SW 1271 (cell line): ENCODE measurements around the gene CELF2.

Experiments
- DNase-seq, 2 experiments: peaks; one replicate each; lab custom pipeline; 2025; lab: John Stamatoyannopoulos, UW

Gene CELF2

DNA sequence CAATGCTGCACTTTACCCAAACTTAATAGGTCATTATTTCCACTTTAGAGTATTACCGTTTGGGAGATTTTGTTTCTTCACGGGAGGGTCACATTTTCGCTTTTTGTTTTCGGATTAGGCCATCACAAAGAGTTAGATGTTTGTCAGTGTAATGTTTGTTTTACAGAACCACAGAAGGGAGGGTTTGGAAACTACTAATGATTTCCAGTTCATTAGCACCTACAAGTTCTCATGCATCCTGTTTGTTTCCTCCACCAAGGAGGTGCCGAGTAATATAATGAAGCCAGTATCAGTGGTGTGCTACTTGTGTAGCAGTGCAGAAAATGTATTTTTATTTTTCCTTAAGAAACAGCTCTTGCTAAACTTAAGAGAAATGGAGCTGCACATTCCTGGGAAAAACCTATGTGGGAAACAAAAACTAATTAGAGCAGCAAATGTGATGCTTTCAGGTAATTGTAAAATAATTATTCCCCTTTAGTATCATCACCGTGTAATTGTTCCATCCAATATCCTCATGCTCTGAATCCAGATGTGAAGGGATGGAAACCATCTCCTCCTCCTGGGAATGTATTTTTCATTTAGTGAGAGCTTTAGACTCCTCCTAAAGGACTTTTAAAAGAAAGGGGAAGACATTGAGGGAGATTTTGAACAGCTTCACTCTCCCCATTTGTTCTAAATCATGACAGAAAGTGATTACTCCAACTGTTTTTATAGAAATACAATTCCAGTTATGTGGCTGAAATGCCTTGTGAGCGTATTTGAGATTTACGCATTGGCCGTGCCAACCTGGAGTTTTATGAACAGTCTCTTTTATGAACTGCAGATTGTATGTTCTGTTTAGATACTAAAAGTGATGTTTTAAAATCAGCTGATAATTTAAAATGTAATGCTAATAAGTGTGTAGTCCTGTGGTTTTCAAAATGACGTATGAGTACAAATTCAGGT lies 5.6 kb downstream of the CELF2 start:
- DNase-seq = no peak

DNA sequence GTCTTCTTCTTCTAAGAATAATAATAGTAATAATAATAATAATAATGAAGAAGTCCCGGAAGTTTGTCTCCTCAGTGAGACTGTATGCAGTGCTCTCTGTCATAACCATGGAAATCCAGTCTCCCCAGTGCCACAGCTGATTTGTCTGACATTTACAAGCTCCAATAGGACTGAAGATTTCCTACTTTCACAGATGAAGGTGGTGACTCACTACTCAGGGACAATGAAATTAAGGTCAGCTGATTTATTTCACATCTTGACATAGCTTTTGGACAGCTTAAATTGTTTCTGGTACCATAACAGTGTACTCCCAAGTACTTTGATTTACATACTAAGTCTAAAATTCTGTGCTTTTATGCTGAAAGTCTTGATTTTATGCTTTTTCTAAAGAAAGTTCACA lies 6.9 kb downstream of the CELF2 start:
- no peak for DNase-seq

DNA sequence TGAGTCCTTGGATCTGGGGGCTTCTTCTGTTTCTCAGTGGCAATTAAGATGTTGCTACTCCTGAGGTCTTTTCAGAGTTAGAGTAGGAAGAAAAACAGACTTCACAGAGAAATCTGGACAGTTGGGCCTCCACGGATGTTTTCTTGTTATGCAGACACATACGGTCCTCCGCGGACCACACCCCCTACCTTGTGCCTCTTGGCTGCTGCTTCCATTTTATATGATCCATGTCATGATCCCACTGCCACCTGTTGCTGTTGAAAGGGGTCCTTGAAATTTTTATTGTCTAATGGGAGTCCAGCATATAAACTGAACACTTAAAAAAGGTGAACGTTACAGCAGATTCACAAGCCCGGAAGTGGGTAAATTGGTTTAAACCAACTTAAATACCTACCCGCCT lies 8.3 kb downstream of the CELF2 start:
- no peak for DNase-seq

DNA sequence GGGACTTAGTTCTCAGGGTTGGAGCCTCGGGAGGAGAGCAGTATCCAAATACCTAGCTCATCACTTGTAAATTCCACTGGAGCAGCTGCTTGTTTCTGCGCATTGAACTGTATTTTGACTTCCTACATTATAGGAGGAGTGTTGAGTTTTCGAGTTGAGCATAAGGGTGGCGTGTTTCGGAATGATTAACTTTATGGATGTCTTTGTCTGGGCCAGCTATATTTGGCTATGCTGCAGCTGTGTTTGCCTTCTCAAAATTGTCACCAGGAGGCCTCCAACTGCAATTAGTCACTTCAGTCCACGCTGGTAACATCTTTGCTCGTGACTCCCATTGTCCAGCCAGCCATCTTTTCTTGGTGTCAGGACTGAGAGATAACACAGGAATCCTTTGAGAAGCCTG lies 9.1 kb downstream of the CELF2 start:
- no peak for DNase-seq

DNA sequence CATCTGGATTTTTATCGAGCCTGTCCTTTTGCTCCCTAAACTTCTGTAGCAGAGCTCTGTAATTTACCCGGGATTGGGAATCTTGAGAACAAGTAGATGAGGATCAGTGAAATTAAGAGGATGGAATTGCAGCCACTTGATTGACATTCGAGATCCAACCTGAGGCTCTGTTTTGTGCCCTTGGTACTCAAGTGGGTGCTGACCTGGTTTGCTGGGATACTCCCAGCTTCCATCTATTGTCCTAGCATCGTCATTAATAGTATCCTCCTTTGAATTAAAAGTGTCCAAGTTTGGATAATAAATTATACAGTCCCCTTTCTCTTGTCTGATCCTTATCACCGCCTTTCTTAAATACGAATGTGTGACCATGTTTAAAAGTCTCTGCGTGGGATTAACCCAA lies 17.1 kb downstream of the CELF2 start:
- no peak for DNase-seq

DNA sequence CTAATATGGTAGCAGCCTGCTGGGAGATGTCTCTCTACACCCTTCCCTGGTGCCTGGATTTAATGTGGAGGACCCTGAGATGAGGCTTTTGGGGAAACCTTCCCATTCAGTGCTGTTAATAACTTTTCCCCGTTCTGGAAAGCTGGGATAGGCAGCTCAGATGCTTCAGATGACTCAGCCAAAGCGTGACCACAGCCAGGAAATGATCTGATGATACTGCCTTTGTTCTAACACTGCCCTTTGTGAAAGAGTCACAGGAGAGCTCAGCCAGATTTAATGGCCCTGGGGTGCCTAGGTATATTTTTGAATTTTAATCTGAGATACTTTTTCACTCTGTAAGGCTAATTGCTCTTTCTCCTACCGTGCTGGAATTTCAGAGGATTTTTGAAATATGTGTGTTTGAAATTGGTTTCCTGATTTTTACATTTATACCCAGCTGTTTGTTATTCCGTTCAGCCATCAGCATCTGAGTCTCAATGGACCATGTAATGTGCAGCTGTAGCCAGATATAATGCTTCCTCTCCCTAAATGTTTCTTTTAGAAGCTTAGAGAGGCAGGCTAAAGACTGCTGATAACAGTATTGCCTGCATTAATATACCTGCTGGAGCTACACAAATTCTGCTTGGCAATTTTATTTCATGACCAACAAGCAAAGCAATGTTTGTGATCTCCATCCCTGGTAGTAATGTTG lies 17.8 kb downstream of the CELF2 start:
- DNase-seq = peak; percentile 7 to 61

DNA sequence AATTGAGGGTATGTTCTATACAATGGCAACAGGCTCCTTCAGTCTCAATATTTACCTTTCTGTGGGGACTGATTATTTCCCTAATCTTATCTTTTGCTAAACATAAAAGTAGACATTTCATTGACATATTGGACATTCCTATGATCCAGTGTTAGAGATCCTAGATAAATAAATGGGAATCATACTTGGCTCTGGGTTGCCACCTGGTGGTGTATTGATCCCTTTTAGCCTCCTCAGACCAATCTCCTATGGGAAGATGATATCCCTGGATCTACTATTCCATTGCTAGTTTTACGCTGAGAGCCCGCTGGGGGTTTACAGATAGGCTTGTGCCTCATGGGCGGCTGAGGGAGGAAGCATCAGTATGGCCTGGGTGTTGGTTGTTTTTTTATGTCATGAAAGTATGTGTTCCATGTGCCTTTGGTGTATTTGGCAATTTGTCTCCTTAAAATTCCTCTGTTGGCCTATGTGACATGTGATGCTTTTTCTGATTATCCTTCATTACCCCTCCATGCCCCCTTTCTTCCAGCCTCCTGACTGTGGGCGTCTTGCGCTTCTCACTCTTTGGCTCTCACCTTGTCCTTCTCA lies 18.8 kb downstream of the CELF2 start:
- peak in 1 of 2 experiments; percentile 49 for DNase-seq

DNA sequence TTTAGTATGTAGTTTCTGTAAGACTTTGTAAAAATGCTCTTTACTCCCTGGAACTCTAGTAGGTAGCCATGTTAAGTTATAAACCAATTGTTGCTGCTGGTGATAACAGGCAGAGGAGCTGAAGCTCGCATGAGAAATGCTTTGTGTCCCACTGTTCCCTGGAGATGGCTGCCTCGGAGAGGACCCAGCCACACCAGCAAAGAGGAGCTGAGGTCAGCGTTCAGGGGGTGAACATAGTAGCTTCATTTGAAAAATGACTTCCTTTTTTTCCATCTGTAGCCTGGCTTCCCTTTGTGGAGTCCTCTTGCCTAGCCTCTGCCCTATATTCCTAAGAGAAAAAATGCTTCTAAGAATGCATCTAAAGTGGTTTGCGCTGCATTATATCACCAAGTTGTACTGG lies 20.3 kb downstream of the CELF2 start:
- DNase-seq = no peak

DNA sequence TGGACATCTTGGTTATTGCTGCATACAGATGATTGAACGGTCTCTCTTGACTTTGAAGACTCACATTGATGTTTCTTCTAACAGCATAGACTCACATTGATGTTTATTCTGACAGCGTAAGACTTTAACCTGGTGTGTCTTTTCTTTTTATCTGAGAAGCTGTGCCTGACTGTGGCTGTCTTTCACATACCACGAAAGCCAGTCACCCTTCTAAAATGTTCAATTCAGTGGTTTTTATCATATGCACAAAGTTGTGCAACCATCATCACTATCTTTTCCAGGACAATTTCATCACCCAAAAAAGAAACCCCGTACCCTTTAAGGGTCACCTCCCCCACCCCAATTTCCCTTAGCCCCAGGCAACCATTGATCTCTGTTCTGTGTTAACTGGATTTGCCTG lies 24.7 kb downstream of the CELF2 start:
- DNase-seq = no peak

DNA sequence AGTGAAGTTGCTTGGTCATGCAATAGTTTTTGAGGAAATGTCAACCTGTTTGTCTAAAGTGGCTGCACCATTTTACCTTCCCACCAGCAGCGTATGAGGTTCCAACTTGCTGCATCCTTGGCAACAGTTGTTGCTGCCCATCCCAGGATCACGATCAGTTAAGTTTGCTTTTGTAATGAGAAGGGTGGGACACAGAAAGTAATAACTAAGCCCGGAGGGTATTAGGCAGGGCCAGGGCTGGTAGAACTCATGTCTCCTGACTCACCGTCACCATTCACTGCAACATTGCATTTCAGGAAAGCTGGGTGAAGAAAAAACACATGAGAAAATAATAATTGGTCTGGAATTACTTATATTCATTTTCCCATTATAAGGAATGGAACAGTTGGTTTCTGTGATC lies 25.4 kb downstream of the CELF2 start:
- DNase-seq = no peak

DNA sequence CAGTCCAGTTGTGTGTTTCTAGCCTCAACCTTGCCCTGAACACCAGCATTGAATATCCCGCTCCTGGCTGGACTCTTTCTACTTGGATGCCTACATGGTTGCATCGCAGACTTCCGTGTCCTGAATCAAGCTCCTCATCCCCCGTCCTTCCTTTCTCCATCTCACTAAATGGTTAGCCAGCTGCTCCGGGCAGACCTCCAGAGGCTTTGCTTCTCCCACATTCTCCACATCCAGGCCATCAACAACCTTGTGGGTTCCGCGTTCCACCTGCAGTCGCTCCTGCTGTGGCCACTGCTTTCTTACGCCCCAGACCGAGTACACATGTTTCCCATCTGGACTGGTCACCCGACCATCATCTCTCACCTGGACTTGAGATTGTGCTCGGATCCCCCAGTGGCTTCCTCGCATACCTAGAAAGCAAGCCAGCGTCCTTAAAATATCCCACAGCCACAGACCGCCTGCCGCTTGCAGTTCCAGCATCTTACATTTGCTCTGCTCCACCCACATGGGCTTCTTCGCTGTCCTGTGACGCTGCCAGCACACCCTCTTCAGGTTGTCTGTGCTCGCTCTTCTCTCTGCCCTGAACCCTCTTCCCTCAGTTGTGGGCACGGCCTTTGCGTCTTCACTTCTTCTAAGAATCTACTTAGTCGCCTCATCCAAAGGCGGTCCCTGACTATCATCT lies 25.9 kb downstream of the CELF2 start:
- DNase-seq = no peak

DNA sequence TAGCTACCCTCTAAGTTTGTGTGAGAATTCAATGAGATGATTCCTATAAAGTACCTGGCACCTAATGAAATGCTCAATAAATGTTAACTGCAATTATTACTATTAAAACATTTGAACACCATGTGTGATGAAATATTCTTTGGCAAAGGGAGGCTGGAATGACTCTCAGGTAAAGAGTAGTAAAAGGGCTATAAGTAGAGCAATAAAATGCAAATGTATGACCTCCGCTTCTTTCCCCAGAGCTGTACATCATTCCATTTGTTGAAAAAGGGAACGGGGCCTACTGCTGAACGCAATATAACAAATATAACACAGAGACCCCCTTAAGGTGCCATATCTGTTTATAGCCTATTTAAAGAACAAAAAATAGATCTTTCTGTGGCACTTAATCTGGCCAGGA lies 27.8 kb downstream of the CELF2 start:
- no peak for DNase-seq

DNA sequence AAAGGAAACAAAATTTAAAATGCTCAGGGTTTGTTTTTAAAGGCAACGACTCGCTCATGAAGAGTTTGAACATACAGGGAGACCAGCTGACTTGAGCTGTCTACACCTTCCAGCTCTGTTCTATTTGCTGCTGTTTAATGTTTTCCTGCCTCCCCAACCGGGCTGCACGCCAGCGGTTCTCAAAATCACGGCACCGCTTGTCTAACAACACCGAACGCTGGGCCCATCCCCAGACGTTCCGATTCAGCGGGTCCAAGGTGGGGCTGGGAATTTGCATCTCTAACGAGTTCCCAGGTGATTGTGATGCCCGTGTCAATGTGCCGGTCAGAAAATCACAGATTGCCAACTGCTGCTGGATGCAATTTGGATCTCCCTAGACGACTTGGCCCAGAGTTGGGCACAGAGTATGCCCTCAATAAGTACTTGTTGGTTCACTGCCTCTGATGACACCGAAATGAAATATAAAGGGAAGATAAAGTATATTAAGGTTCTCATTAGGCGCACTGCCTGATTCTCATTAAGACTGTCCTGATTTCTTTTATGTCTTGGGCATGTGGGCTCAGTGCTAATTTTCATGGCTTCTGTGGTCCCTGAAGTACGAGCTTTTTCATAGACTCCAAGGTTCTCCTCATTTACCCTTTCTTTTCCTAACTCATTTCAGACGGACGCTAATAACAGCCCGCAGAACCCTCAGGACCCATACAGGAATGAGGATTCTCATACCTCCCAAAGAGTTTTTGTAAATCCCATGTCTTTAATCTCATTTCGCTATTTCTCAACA lies 28.5 kb downstream of the CELF2 start:
- no peak for DNase-seq

DNA sequence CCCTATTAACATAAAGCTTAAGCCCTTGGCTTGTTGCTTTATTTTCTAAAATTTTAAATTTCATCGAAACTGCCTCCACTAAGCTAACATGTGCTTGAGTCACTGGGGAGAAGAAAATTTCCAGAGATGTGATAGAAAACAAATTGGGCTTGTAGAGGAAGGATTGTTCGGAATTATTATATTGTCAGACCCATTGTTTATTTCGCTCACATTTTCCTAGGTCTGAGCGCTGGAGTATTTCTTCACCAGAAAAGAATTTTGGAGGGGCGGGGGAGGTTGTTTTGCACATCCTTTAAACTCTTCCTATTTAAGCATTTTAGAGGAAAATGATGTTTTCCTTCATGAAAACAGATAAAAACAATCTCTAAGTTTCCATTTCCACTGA lies 29.1 kb downstream of the CELF2 start:
- no peak for DNase-seq

DNA sequence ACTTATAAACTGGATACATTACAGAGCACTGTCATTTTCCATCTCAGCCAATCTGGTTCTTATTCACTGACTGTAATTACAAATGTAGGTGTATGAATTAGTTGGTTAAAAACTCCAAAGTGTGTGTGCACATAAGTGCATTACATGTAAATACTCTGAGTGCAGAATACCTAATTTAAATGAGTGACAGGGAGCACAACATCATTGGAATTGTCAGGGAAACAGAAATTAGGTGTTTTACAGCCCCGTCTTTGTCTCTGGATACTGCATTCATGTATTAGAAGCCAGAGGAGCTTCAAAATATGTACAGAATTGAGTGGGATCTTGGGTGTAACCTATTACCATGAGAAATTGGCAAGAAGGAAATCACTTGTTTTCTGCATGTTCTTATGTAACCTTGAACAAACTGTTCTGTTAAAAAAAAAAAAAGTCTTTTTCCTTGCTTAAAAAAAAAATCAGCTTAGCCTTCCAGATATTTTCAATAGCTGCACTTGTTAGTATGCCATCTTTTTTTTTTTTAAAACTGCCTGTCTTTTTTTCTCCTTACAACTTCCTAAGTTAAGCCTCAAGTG lies 31.1 kb downstream of the CELF2 start:
- no peak for DNase-seq

DNA sequence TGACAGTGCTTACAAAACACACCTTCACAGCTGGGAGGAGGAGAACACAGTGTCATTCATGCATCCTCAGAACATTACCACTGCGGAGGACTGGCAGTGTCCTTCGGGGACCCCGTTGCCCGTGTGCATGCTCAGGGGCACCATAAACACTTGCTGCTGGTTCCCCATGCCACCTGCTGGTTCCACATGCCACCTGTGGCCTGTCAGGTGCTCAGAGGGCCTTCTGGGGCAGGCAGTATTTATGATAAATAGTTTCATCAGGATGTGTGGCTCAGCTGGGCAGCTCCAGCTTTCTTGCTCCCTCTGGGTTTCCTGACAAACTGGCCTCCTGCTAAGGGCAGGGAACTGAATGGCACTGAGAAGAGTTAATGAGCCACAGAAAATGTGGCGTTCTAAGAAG lies 32.1 kb downstream of the CELF2 start:
- no peak for DNase-seq

DNA sequence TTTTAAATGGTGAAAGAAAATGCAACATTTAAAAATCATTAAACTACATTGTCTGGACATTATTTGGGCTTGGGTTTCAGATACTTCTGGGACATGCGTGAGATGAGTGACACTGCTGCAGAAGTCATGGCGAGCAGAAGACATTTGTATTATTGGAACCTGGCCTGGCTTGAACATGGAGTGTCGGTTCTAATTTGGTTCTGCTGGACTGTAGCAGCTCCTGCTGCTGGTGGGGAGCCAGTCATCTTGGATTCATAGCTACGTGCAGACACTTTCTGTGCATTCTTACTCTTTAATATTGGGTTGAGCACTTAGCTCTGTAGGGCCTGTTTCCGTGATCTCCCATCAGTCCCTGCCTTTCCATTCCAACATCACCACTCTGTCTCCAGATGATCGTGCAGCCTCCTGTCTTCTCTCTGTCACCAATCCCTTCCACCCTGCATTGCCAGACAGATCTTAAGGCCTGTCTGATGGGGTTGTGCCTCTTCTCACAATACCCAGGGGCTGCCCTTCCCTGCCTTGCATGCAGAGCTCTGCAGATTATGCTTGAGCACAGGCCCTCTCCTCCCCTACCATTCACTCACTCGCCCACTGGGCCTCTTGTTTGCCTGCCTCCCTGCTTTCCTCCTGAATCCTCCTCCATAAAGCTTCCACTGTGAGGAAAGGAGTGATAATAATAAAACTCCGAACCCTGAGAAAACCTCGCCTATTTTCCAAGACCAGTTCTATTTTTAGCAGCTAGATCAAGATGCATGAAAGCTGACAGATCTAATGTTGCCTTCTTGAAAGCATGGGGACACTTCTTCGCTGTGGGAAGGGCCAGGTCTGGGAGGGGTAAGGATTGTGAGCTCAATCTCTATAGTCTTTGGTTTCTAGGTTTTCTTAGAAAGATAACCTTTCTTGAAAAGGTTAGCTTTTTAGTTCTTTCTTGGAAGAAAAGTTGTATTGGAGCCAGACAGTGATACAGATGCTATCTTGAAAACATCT lies 32.9 kb downstream of the CELF2 start:
- DNase-seq = no peak

DNA sequence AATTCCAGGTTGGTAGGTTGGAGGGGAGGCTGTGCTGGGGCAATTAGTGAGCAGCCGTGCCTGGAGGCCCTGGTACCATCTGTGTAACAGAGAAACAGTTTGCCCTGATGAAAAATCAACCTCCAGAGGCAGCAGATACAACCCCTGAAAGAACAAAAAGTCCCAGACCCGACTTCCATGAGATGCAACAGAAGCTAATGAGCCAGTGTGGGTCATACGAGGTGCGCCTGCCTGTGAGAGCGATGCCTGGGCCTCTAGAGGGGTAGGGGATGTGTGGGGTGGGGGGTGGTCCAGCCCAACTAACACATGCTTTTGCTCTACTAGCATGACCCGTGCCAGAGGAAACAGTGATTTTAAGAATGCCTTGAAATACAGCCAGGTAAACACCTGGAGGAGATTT lies 39.3 kb downstream of the CELF2 start:
- DNase-seq = no peak

DNA sequence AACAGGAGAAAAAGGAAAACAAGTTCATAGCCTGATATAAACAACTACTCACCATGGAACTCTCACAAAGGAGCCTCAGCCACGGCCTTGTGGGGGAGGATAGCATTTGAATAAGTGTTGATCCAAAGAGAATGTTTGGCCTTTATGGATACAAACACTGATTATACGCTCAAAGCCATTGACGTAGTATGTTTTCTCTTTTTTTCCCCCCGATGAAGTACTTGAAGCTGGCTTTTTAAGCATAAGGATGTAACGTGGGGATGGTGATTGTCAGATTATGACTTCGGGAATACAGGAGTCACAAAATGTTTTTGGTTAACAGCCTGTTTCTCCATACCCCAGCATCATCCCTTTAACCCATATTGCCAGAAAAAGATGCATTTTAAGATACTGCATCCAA lies 39.8 kb downstream of the CELF2 start:
- DNase-seq = no peak

DNA sequence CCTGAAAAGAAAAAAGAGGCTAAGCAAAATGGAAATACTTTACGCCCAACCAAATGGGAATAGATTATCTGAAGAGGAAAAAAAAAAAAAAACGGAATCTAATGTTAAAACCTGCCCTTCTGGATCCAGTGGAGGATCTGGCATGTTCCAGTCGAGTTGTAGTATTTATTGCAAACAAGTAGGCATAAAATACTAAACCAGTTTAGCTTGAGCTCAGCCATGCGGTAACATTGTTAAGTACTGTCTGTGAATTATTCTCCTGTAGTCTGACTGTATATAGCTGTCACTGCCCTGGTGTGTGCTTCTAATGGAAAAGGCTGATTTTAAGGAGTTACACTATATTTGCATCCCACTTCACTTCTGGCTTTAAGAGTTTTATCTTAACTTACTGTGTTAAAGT lies 40.3 kb downstream of the CELF2 start:
- no peak for DNase-seq
